PC-9 (cell line): ENCODE data around the gene SPECC1L. TPM values are rescaled to one million over a fixed set of nuclear protein-coding genes. Genes with fewer than 3 reads are reported as not detected.

Experiments
- BruUV-seq: library from RNA; stranded (reverse); fragments of 400-500 nt; replicated peaks from 2 replicates; lab custom pipeline; 2021; lab: Mats Ljungman, UMichigan
- CTCF ChIA-PET: fragments of 300-600 bp; sonication (Branson Sonifier 250); formaldehyde crosslinking; loops from one replicate; lab custom pipeline; 2022; ENCODE audit warnings: antibody characterized with exemption; lab: Charles Lee
- POLR2A ChIA-PET: fragments of 300-600 bp; sonication (Branson Sonifier 250); formaldehyde crosslinking; loops from one replicate; lab custom pipeline; 2022; ENCODE audit warnings: antibody characterized with exemption; ENCODE audit not compliant: unreplicated experiment; lab: Charles Lee
- DNase-seq, 2 experiments: peaks; one replicate each; pipeline versions ENCODE4 v3.0.0 to v3.0.0-alpha.2; 2015 to 2022; ENCODE audit warnings: mixed read lengths in 1 of 2
- H2AFZ ChIP-seq: fragments of 200-600 bp; sonication (generic); 2 replicates; pipeline ENCODE4 v1.8.1; 2017; ENCODE audit warnings: antibody characterized with exemption
- H3F3A ChIP-seq: fragments of 200-600 bp; sonication (generic); 2 replicates; pipeline ENCODE4 v1.8.1; 2017; ENCODE audit warnings: antibody characterized with exemption, mild to moderate bottlenecking, low read depth; ENCODE audit not compliant: insufficient read depth
- H3K27ac ChIP-seq: fragments of 200-600 bp; sonication (generic); 2 replicates; pipeline ENCODE4 v1.6.1; 2016; ENCODE audit warnings: mixed run types
- H3K27me3 ChIP-seq: fragments of 200-600 bp; sonication (generic); 2 replicates; pipeline ENCODE4 v1.6.1; 2016; ENCODE audit warnings: low read depth, mixed run types; ENCODE audit not compliant: insufficient read depth
- H3K36me3 ChIP-seq: fragments of 200-600 bp; sonication (generic); 2 replicates; pipeline ENCODE4 v1.6.1; 2016; ENCODE audit warnings: low read depth, mixed run types
- H3K4me1 ChIP-seq: fragments of 200-600 bp; sonication (generic); replicated peaks from 2 replicates; pipeline ENCODE4 v1.6.1; 2016; ENCODE audit warnings: mixed run types; ENCODE audit not compliant: insufficient read depth
- H3K4me2 ChIP-seq: fragments of 200-600 bp; sonication (generic); 2 replicates; pipeline ENCODE4 v1.6.1; 2017; ENCODE audit warnings: mixed run types
- H3K4me3 ChIP-seq: fragments of 200-600 bp; sonication (generic); 2 replicates; pipeline ENCODE4 v1.6.1; 2016; ENCODE audit warnings: mixed run types
- H3K79me2 ChIP-seq: fragments of 200-600 bp; sonication (generic); 2 replicates; pipeline ENCODE4 v1.6.1; 2017; ENCODE audit warnings: low read depth, mixed run types
- H3K9me2 ChIP-seq: fragments of 200-600 bp; sonication (generic); 2 replicates; pipeline ENCODE4 v1.8.1; 2017; ENCODE audit warnings: mild to moderate bottlenecking; ENCODE audit not compliant: insufficient read depth
- H3K9me3 ChIP-seq: fragments of 200-600 bp; sonication (generic); 2 replicates; pipeline ENCODE4 v1.8.1; 2016; ENCODE audit warnings: low read depth; ENCODE audit not compliant: insufficient read depth
- H4K20me1 ChIP-seq: fragments of 200-600 bp; sonication (generic); 2 replicates; pipeline ENCODE4 v1.8.1; 2017; ENCODE audit not compliant: insufficient read depth
- CTCF ChIP-seq: fragments of 200-600 bp; sonication (generic); conservative IDR thresholded peaks from 2 replicates; pipeline ENCODE4 v1.6.1; 2017; ENCODE audit warnings: mixed run types, antibody characterized with exemption, mild to moderate bottlenecking, moderate library complexity
- EZH2 ChIP-seq: fragments of 200-600 bp; sonication (generic); IDR thresholded peaks from 2 replicates; pipeline ENCODE4 v1.8.0; 2017; ENCODE audit warnings: antibody characterized with exemption, low read depth
- intact Hi-C: fragments of 100-400 bp; cut with micrococcal nuclease; formaldehyde crosslinking; loops from one replicate; pipeline ENCODE4 v1.10.0; 2022; ENCODE audit not compliant: unreplicated experiment
- total RNA-seq: library from RNA; stranded (reverse); gene quantifications from 2 replicates; pipeline ENCODE4 v1.2.3, GENCODE V29; 2021

Gene SPECC1L
- total RNA-seq, 1 experiment from 2014 or later: 38.9 TPM

- BruUV-seq: no TSS peak
- Histone ChIP-seq H3K79me2 (no peaks in the 10 kb centered on the region), H3K4me2 (no peak overlapping the region), H3K27me3 (no peaks in the 10 kb centered on the region), H3K9me2 (no peaks in the 10 kb centered on the region), H3F3A (no peaks in the 10 kb centered on the region), H3K36me3 (0 out of 2 replicates have a peak, but pooled peaks cover under 1% of the 10 kb centered on the region), H3K27ac (no peak overlapping the region), H3K4me1 (no peaks in the 10 kb centered on the region), H2AFZ (no peak overlapping the region), H3K9me3 (no peaks in the 10 kb centered on the region), H4K20me1 (peaks cover 4% of the 10 kb centered on the region), H3K4me3 (no peak overlapping the region)
- TF ChIP-seq EZH2: no peak
- no peak for TF ChIP-seq CTCF
- no peak for DNase-seq
- POLR2A ChIA-PET: no interaction called here
- intact Hi-C loops: no loop called here
- CTCF ChIA-PET: no interaction called here
Measured at GRCh38 chr22:24410110-24410856, 139.7 kb downstream of the SPECC1L start.

GRCh38 chr22:24411256-24412004, 140.8 kb downstream of the SPECC1L start:
- peaks cover 4% of the 10 kb centered on the region for H4K20me1 ChIP-seq
- H3K4me2 ChIP-seq: no peak overlapping the region
- intact Hi-C loops: no loop called here
- H3K9me2 ChIP-seq: no peaks in the 10 kb centered on the region
- BruUV-seq: no TSS peak
- H3K9me3 ChIP-seq: no peaks in the 10 kb centered on the region
- CTCF ChIA-PET: no interaction called here
- no peaks in the 10 kb centered on the region for H3K79me2 ChIP-seq
- H2AFZ ChIP-seq: no peak overlapping the region
- no peaks in the 10 kb centered on the region for H3K27me3 ChIP-seq
- no peak overlapping the region for H3K27ac ChIP-seq
- no peaks in the 10 kb centered on the region for H3K4me1 ChIP-seq
- POLR2A ChIA-PET: no interaction called here
- no peak for TF ChIP-seq CTCF
- TF ChIP-seq EZH2: no peak
- H3F3A ChIP-seq: no peaks in the 10 kb centered on the region
- no peak overlapping the region for H3K4me3 ChIP-seq
- no peaks in the 10 kb centered on the region for H3K36me3 ChIP-seq
- no peak for DNase-seq

- no peaks in the 10 kb centered on the region for H3K9me2 ChIP-seq
- peaks cover 4% of the 10 kb centered on the region for H4K20me1 ChIP-seq
- H3F3A ChIP-seq: no peaks in the 10 kb centered on the region; the same call in 1 of the 2 replicates
- no peaks in the 10 kb centered on the region for H3K4me1 ChIP-seq
- H3K36me3 ChIP-seq: no peaks in the 10 kb centered on the region
- BruUV-seq: no TSS peak
- TF ChIP-seq EZH2: no peak
- TF ChIP-seq CTCF: no peak
- intact Hi-C loops: no loop called here
- no peak overlapping the region for H3K27ac ChIP-seq
- no peaks in the 10 kb centered on the region for H3K9me3 ChIP-seq
- H3K79me2 ChIP-seq: no peaks in the 10 kb centered on the region
- H2AFZ ChIP-seq: no peak overlapping the region
- POLR2A ChIA-PET: no interaction called here
- H3K4me3 ChIP-seq: no peak overlapping the region
- DNase-seq: no peak
- CTCF ChIA-PET: no interaction called here
- no peaks in the 10 kb centered on the region for H3K27me3 ChIP-seq
- no peak overlapping the region for H3K4me2 ChIP-seq
Measured at GRCh38 chr22:24412274-24412673, 141.6 kb downstream of the SPECC1L start.
